Stimulated activated effector memory CD8-positive, alpha-beta T cell treated with anti-CD3 and anti-CD28 coated beads, Interleukin-12 subunit alpha, Interleukin-12 subunit beta, amount 100 ng/mL, for 72 hours (primary cell): Measurements from ENCODE around the gene TRAPPC2L.

ENCODE experiments used
- ATAC-seq: fragments of 150-1000 bp; cut with Tn5 transposase; 2 replicates; pipeline ENCODE4 v1.10.0; 2021
- DNase-seq, 2 donors: peaks; one replicate each; pipeline ENCODE4 v3.0.0; 2021 to 2022; ENCODE audit warnings: low spot score in 2 of 2
- H3K27ac Mint-ChIP-seq: one replicate; pipeline ENCODE4 v1.8.0; 2022; ENCODE audit warnings: mild to moderate bottlenecking, mixed read lengths
- H3K36me3 Mint-ChIP-seq: one replicate; pipeline ENCODE4 v1.8.0; 2022; ENCODE audit warnings: mild to moderate bottlenecking, mixed read lengths
- H3K4me1 Mint-ChIP-seq: one replicate; pipeline ENCODE4 v1.8.0; 2022; ENCODE audit warnings: mixed read lengths
- H3K4me3 Mint-ChIP-seq: one replicate; pipeline ENCODE4 v1.8.0; 2022; ENCODE audit warnings: mild to moderate bottlenecking, mixed read lengths
- H3K9me3 Mint-ChIP-seq: one replicate; pipeline ENCODE4 v1.8.0; 2022; ENCODE audit warnings: mixed read lengths

TRAPPC2L gene

GRCh38 chr16:88828711-88829110 is 28.2 kb upstream of the TRAPPC2L start:
- Mint-ChIP-seq H3K4me1 (no peaks in the 10 kb centered on the region), H3K4me3 (no peak overlapping the region), H3K9me3 (no peaks in the 10 kb centered on the region), H3K27ac (no peak overlapping the region), H3K36me3 (no peaks in the 10 kb centered on the region)
- DNase-seq (no peak), ATAC-seq (no peak)

DNA sequence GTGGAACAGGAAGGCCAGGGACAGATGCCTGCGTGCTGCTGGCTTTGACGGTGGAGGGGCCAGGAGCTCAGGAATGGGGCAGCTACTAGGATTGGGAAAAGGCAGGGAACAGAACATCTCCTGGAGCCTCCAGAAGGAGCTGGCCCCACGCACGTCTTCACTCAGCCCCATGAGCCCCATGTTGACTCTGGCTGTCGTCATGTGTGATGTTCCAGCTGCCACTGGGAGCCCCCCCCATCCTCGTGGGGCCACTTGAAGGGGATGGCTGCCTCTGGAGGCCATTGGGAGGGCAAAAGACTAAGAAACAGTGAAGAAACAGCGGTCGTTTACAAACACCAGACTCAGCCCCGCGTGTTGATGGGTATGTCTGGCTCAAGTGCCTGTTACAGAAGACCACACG is 26.7 kb upstream of the TRAPPC2L start:
- Mint-ChIP-seq H3K9me3 (no peaks in the 10 kb centered on the region), H3K4me1 (no peaks in the 10 kb centered on the region), H3K36me3 (no peaks in the 10 kb centered on the region), H3K27ac (no peak overlapping the region), H3K4me3 (no peak overlapping the region)
- no peak for ATAC-seq
- no peak for DNase-seq

DNA sequence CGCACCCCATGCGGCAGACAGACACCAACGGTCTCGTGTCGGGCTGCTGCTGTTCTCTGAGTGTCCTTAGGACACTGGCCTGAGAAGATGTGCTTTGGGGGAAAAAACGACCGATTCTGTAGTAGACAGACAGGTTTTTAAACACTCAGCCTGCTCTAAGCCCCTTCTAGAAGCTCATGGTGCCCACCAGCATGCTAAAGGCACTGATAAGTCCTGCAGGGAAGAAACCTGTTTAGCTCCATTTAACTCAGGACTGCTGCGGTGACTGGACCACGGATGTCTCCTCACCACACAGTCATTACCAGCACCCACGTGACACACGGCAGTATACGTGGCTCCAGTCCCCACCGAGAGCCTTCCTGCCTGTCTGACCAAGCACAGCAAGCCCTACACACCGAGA is 26.1 kb upstream of the TRAPPC2L start:
- no peaks in the 10 kb centered on the region for H3K36me3 Mint-ChIP-seq

DNA sequence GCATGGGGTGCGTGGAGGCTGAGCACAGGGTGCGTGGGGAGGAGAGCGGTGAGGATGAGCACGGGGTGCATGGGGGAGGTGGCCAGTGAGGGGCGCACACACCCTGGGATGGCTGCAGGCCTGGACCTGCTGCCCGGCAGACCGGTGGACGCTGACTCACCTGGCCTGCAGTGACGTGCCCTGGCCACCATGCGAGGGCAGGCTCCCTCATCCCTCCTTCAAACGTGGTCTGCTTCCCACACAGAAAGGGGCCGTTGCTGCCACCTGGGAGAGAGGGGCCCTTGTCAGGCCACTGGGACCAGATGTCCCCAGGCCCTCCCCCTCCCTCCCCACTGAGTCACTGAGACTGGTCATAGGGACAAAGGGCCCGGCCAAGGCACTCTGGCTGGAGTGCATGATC is 25.1 kb upstream of the TRAPPC2L start:
- ATAC-seq (no peak), DNase-seq (no peak)
- Mint-ChIP-seq H3K36me3 (no peaks in the 10 kb centered on the region), H3K27ac (no peak overlapping the region), H3K4me1 (no peaks in the 10 kb centered on the region), H3K4me3 (no peak overlapping the region), H3K9me3 (no peaks in the 10 kb centered on the region)

More for the DNA sequence above, 26.1 kb upstream of the TRAPPC2L start:
- Mint-ChIP-seq H3K4me1 (no peaks in the 10 kb centered on the region), H3K4me3 (no peak overlapping the region), H3K9me3 (no peaks in the 10 kb centered on the region), H3K27ac (no peak overlapping the region)
- DNase-seq = no peak
- no peak for ATAC-seq

DNA sequence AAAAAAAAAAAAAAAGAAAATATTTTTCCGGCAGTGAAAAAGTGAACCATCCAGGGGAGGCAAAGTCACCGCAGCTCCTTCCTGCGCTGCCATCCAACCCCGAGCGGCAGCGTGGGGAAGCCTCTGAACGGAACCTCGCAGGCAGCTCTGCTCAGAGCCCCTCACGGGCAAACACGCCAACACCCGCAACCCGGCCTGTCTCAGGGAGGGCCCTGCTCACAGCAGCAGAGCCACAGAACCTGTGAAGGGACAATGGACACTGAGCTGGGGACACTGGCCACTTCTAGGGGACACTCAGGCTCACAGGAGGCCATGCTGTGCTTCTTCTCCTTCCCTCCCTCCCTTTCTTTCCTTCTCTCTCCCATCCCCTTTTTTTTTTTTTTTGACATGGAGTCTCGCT is 23.8 kb upstream of the TRAPPC2L start:
- Mint-ChIP-seq H3K36me3 (no peaks in the 10 kb centered on the region), H3K9me3 (no peaks in the 10 kb centered on the region), H3K27ac (no peak overlapping the region), H3K4me3 (no peak overlapping the region), H3K4me1 (no peaks in the 10 kb centered on the region)
- ATAC-seq (no peak), DNase-seq (no peak)

DNA sequence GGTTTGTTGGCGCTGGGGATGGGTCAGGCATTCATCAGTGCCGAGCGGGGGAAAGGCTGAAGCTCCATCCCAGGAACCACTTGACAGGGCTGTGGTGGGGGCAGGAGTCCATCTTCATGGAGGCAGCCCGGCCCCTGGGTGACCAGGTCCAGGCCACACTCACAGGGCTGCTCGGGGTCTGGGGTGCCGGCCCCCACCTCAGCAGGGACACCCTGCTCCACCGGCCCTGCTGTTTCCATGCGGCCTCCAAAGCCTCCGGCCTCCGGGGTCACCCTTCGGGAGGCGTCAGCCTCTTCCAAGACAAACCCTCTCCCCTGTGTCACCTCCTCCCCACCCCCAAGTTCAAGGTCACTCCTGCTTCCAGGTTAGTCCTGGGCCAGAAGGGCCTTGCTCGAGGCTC is 22.3 kb upstream of the TRAPPC2L start:
- Mint-ChIP-seq H3K27ac (no peak overlapping the region), H3K36me3 (peaks cover under 1% of the 10 kb centered on the region), H3K4me3 (no peak overlapping the region), H3K4me1 (no peaks in the 10 kb centered on the region), H3K9me3 (no peaks in the 10 kb centered on the region)
- ATAC-seq = no peak
- no peak for DNase-seq

DNA sequence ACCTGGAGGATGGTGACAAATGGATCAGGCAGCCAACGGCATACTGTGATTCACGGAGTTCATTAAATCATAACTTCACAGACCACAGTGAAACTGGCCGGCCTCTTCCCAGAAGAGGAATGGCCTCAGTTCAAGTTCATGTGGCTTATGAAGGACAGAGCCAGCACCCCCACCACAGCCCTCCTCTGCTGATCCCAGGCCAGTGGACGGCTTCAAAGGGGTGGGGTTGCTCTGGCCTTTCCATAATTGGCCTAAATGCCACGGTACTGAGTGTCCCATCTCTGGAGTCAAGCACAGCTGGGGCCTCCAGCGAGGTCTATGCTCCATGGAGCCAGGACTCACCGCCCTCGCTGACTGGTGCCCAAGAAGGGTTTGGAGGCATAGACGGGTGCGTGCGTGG is 21.5 kb upstream of the TRAPPC2L start:
- no peak for ATAC-seq
- H3K4me1 Mint-ChIP-seq = no peaks in the 10 kb centered on the region

DNA sequence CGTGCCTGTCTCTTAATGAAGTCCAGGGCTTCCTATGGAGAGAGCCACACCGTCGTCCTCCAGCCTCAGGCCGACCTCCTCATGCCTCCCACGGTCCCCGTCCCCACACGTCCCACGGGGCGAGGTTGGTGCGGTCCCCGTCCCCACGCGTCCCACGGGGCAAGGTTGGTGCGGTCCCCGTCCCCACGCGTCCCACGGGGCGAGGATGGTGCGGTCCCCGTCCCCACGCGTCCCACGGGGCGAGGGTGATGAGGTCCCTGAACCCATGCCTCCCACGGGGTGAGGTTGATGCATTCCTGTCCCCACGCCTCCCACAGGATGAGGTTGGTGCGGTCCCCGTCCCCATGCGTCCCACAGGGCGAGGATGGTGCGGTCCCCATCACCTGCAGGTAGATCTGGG is 21.1 kb upstream of the TRAPPC2L start:
- ATAC-seq (no peak), DNase-seq (no peak)
- no peaks in the 10 kb centered on the region for H3K4me1 Mint-ChIP-seq
- no peak overlapping the region for H3K27ac Mint-ChIP-seq
- no peaks in the 10 kb centered on the region for H3K9me3 Mint-ChIP-seq
- H3K36me3 Mint-ChIP-seq = peaks cover 5% of the 10 kb centered on the region
- no peak overlapping the region for H3K4me3 Mint-ChIP-seq

More for the DNA sequence above, 21.5 kb upstream of the TRAPPC2L start:
- peaks cover 5% of the 10 kb centered on the region for H3K36me3 Mint-ChIP-seq
- no peak overlapping the region for H3K4me3 Mint-ChIP-seq
- no peak overlapping the region for H3K27ac Mint-ChIP-seq
- H3K9me3 Mint-ChIP-seq = no peaks in the 10 kb centered on the region
- no peak for DNase-seq

- Mint-ChIP-seq H3K36me3 (peaks cover 5% of the 10 kb centered on the region), H3K4me3 (no peak overlapping the region), H3K4me1 (no peaks in the 10 kb centered on the region), H3K27ac (no peak overlapping the region), H3K9me3 (no peaks in the 10 kb centered on the region)
- no peak for DNase-seq
- no peak for ATAC-seq
These were observed 20.1 kb upstream of the TRAPPC2L start for GRCh38 chr16:88836791-88837190.

GRCh38 chr16:88837806-88838205 is 19.1 kb upstream of the TRAPPC2L start:
- DNase-seq (no peak), ATAC-seq (no peak)
- Mint-ChIP-seq H3K36me3 (peaks cover 5% of the 10 kb centered on the region), H3K4me1 (peaks cover 5% of the 10 kb centered on the region), H3K27ac (no peak overlapping the region), H3K9me3 (no peaks in the 10 kb centered on the region), H3K4me3 (no peak overlapping the region)

GRCh38 chr16:88838566-88838965 is 18.4 kb upstream of the TRAPPC2L start:
- no peak overlapping the region for H3K27ac Mint-ChIP-seq
- no peak overlapping the region for H3K4me3 Mint-ChIP-seq
- H3K9me3 Mint-ChIP-seq = no peaks in the 10 kb centered on the region
- peaks cover 5% of the 10 kb centered on the region for H3K36me3 Mint-ChIP-seq
- H3K4me1 Mint-ChIP-seq = peaks cover 5% of the 10 kb centered on the region
- no peak for DNase-seq
- no peak for ATAC-seq

DNA sequence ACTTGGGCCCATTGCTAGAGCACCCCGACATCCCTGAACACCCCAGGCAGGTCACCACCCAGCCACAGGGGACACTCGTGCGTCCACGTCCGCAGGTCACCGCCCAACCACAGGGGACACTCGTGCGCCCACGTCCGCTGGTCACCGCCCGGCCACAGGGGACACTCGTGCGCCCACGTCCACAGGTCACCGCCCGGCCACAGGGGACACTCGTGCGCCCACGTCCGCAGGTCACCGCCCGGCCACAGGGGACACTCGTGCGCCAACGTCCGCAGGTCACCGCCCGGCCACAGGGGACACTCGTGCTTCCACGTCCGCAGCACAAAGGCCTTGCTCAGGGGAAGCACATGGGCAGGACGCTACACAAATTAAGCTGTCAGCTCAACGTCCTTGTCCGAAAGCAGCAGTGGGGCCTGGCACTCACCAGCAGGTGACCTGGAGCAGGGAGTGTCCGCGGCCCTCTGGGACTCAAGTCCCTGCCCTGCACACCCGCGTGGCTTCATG is 17.8 kb upstream of the TRAPPC2L start:
- H3K4me1 Mint-ChIP-seq = peaks cover 5% of the 10 kb centered on the region
- no peak overlapping the region for H3K27ac Mint-ChIP-seq
- ATAC-seq = no peak
- H3K4me3 Mint-ChIP-seq = no peak overlapping the region
- DNase-seq = no peak
- H3K36me3 Mint-ChIP-seq = peaks cover 5% of the 10 kb centered on the region
- H3K9me3 Mint-ChIP-seq = no peaks in the 10 kb centered on the region

DNA sequence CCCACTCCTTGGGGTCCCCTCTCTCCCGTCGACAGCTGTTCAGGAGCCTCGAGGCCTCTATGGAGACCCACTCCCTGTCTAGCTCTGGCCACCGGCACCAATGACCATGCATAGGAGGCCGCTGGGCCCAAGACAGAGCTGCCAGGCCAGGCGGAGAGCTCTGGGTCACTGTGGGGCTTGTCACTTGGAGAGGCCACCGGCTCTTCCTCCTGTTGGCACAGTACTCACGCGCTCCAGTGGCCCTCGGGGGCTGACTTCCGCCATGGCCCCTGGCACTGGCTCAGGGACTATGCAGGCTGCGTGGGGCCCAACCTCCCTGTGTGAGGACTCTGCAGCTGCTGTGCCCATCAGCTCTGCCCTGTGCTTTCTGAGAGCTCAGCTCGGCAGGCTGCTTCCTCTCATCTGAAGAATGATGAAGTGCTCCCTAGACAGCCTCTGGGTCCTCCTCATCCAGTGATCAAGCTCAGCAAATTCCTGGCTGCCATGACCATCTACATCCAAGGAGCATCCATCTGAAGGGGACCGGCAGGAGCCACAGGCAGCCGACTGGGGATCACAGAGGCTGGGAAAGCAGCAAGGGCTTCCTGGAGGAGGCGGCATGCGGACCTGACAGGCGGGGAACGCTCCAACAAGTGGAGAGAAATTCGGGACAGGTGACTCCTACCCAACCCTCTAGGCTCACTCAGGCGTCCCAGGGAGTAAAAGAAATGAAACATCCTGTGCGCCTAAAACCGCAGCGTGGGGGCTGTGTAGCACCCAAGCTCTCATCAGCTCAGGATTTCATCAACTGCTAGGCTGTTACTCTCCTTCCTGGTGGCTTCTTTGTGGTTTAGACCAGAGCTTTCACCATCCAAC is 17.0 kb upstream of the TRAPPC2L start:
- Mint-ChIP-seq H3K27ac (no peak overlapping the region), H3K4me1 (peaks cover 5% of the 10 kb centered on the region), H3K36me3 (peaks cover 5% of the 10 kb centered on the region), H3K4me3 (no peak overlapping the region), H3K9me3 (no peaks in the 10 kb centered on the region)
- ATAC-seq = no peak
- no peak for DNase-seq

DNA sequence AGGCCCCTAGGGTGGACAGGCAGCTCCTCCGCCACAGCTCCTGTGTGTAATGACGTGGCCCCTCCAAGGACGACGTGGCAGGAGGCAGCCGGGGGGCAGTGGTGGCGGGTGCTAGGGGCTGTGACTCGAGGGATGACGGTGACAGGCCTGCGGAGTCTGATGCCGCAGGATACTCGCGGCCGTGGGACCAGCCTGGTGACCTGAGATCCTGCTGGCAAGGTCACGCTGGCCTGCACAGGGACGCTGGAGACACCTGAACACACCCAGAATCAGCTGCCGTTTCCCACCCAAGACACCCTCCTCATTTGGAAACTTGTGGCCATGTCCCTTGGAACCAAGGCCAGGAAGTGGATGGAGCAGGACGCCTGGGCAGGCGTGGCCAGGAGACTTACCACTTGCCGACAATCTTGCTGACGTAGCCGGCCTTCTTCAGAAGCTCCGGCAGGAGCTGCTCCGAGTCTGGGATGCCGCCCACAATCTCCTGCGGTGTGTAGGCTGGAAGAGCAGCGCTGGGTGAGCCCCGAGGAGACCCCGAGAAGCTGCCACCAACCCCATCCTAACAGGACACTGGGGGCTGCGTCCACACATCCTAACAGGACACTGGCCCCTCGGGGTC is 16.2 kb upstream of the TRAPPC2L start:
- Mint-ChIP-seq H3K4me1 (peaks cover 5% of the 10 kb centered on the region), H3K36me3 (peaks cover 5% of the 10 kb centered on the region), H3K4me3 (no peak overlapping the region), H3K27ac (no peak overlapping the region), H3K9me3 (no peaks in the 10 kb centered on the region)
- no peak for ATAC-seq
- no peak for DNase-seq

DNA sequence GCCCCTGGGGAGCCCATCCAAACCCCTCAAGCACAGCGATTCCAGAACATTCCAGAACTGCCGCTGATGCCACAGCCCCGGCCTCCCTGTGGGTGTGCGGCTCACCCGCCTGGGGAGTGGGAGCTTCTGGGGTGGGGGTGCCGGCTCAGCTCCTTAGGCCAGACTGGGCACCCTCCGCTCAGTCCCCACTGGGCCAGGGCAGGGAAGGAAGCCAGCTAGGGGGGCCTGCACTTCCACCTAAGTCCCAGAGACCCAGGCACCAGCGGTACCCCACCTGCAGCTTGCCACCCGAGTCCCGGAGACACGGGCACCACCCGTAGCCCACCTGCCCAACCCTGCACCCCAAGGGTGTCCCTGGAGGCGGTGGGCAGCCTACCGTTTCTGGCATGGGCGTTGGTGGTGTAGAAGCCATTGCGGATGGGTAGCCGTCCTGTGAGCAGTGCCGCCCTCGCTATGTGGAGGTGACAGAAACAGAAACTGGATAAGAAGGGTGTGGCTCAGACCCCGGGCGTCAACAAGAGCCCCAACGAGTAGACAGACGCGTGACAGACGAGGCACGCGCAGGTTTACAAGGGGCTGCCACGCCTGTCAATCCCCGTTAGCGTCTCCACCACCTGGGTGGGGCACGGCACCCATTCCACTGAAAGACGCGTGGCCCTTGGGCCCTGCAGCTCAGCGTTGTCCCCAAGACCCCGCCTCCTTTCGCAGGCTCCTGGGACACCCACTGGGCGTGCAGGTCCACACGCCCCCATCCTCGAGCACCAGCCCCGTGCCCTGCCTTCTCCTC is 15.2 kb upstream of the TRAPPC2L start:
- peak; percentile 47 for ATAC-seq
- no peak overlapping the region for H3K27ac Mint-ChIP-seq
- H3K4me1 Mint-ChIP-seq = peaks cover 5% of the 10 kb centered on the region
- no peaks in the 10 kb centered on the region for H3K9me3 Mint-ChIP-seq
- no peak overlapping the region for H3K4me3 Mint-ChIP-seq
- H3K36me3 Mint-ChIP-seq = peaks cover 11% of the 10 kb centered on the region
- DNase-seq = no peak
